IPS DF 6.9 (cell line): ENCODE data around the gene KLLN.
"Not testable (repeated sequence)": the region's sequence is repeated elsewhere in the genome, so short reads cannot be mapped to it uniquely, and the experiment has no call there.

Experiments
- DNase-seq: peaks from one replicate; pipeline ENCODE4 v3.0.0-alpha.2; 2013; ENCODE audit warnings: low read depth, low spot score
- H3K27ac ChIP-seq: one replicate; pipeline ENCODE4 v1.5.1; 2013; ENCODE audit warnings: low read length, control low read depth
- H3K27me3 ChIP-seq: 2 replicates; pipeline ENCODE4 v1.6.1; 2013; ENCODE audit warnings: mild to moderate bottlenecking, low read length; ENCODE audit not compliant: control insufficient read depth, insufficient read depth
- H3K36me3 ChIP-seq: 2 replicates; pipeline ENCODE4 v1.6.1; 2013; ENCODE audit warnings: low read length; ENCODE audit not compliant: control insufficient read depth, insufficient read depth
- H3K4me1 ChIP-seq: 2 replicates; pipeline ENCODE4 v1.6.1; 2013; ENCODE audit warnings: low read length; ENCODE audit not compliant: control insufficient read depth, insufficient read depth
- H3K4me3 ChIP-seq: 2 replicates; pipeline ENCODE4 v1.5.1; 2013; ENCODE audit warnings: mild to moderate bottlenecking, low read length
- H3K9me3 ChIP-seq: 2 replicates; pipeline ENCODE4 v1.6.1; 2013; ENCODE audit warnings: low read length, inconsistent platforms; ENCODE audit not compliant: control insufficient read depth, insufficient read depth
- WGBS: extraction: QIAGEN DNeasy Blood & Tissue Kit; methylation state at CpG from one replicate; pipeline ENCODE4 v1.1.7; 2013; ENCODE audit warnings: mixed read lengths, missing lambda C conversion rate; ENCODE audit not compliant: insufficient read length, insufficient coverage; 5-methylcytosine and 5-hydroxymethylcytosine counted together

The KLLN gene

DNA sequence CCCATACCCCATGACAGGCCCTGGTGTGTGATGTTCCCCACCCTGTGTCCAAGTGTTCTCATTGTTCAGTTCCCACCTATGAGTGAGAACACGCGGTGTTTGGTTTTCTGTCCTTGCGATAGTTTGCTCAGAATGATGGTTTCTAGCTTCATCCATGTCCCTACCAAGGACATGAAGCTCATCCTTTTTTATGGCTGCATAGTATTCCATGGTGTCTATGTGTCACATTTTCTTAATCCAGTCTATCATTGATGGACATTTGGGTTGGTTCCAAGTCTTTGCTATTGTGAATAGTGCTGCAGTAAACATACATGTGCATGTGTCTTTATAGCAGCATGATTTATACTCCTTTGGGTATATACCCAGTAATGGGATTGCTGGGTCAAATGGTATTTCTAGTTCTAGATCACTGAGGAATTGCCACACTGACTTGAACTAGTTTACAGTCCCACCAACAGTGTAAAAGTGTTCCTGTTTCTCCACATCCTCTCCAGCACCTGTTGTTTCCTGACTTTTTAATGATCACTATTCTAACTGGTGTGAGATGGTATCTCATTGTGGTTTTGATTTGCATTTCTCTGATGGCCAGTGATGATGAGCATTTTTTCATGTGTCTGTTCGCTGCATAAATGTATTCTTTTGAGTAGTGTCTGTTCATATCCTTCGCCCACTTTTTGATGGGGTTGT, 18.2 kb upstream of the KLLN start:
- not testable (repeated sequence) for H3K27ac ChIP-seq, H3K36me3 ChIP-seq, H3K9me3 ChIP-seq, DNase-seq, H3K27me3 ChIP-seq, H3K4me1 ChIP-seq, H3K4me3 ChIP-seq
- no CpG with 5 or more reads among the region's 5 CpGs for WGBS

DNA sequence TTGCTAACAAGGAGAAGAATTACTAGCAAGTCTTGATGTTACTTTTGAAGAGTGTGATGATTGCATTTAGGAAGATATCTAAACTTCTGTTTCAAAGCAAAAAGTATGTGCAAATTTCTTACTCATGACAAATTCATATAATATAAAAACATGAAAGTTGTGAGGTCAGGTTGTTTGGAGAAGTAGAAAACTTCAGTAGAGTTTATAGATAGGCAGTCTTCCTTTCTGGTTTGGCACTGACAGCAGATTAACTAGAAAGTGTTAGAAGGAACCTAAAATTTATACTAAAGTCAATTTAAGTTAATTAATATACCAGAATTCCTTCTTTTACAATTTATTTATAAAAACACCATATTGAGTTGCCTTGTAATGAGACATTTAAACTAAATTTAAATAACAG, 17.0 kb upstream of the KLLN start:
- no peak overlapping the region for H3K4me3 ChIP-seq
- no peak overlapping the region for H3K27ac ChIP-seq
- no peaks in the 10 kb centered on the region for H3K9me3 ChIP-seq
- H3K27me3 ChIP-seq = no peaks in the 10 kb centered on the region
- no peak for DNase-seq
- H3K4me1 ChIP-seq = no peaks in the 10 kb centered on the region
- no peaks in the 10 kb centered on the region for H3K36me3 ChIP-seq

DNA sequence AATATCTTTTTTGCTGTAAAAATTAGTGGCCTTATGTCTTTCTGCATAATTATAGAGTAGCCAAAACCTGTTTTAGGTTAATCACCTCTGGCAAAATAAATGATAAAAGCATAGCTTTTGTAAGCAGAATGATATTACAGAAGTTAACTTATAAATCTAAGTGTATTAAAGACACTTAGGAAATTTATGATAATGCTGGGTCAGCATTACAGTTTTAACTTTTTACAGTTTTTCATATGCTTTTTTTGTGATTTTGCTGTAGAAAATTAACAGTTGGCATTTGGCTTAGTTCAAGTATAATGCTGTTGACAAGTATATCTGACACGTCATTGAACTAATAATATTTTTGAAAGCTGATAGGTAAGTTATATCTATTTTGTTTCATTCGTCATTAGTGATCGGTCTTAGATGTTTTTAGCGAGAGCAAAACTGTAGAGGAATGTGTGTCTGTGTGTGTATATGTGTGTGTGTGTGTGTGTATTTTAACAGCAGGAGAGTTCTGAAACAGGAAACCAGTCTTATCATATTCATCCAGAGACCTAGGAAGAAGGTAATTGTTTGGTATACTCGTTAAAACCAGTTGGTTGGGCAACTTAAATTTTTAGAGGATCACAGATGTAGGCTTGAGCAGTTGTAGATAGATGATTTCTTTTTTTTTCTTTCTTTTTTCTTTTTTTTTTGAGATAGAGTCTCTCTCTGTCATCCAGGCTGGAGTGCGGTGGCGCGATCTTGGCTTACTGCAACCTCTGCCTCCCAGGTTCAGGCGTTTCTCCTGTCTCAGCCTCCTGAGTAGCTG, 15.5 kb upstream of the KLLN start:
- Histone ChIP-seq H3K4me1 (no peaks in the 10 kb centered on the region), H3K4me3 (no peak overlapping the region), H3K27me3 (no peaks in the 10 kb centered on the region), H3K27ac (no peak overlapping the region), H3K9me3 (no peaks in the 10 kb centered on the region), H3K36me3 (no peaks in the 10 kb centered on the region)
- no peak for DNase-seq
- no CpG with 5 or more reads among the region's 9 CpGs for WGBS

DNA sequence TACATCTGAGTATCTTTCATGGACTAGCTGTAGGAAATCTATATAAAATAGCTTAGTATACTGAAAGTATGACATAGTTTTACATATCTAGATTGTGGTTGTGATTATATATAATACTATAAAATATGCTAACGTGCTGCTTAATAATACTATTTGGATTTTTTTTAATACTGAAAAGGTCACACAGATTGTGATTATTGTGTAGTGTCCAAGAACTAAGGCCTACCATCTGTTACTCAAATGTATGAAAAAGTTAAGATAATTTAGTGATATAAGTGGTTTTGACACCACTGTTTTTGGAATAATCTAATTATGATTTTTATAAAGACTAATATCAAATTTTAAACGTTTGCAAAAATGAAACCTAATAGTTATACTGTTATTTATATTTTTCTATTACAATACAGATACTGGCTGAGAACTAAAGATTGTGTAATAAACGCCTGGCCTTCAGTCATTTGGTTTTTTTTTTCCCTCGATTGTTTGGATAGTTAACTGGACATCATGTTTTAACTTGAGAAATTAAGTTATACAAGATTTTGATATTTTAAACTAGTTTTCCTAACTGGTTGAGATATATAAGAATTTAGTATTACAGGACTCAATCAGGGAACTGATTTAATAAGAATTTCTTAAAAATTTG, 12.7 kb upstream of the KLLN start:
- H3K36me3 ChIP-seq = no peaks in the 10 kb centered on the region
- no peaks in the 10 kb centered on the region for H3K9me3 ChIP-seq
- H3K4me3 ChIP-seq = no peak overlapping the region
- DNase-seq = no peak
- no peak overlapping the region for H3K27ac ChIP-seq
- no peaks in the 10 kb centered on the region for H3K4me1 ChIP-seq
- no peaks in the 10 kb centered on the region for H3K27me3 ChIP-seq
- WGBS = no CpG with 5 or more reads among the region's 4 CpGs

DNA sequence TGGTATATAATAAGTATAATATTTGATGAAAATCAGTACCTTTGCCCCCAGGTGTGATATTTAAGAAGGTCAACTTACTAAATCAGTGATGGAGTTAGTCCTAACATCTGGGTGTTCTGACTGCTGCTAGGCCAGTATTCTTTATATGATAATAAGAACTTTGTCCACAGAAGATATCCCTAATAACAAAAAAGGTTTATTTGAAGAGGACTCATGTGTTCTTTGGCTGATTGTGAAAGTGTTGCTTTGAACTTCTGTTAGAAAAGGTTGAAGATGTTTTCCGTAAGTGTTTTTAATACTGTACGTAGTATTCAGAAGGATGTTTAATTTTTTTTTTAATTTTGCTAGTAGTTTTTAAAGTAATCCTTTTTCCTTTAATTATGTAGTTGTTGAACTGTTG, 10.3 kb upstream of the KLLN start:
- Histone ChIP-seq H3K27ac (no peak overlapping the region), H3K9me3 (no peaks in the 10 kb centered on the region), H3K4me1 (no peaks in the 10 kb centered on the region), H3K27me3 (no peaks in the 10 kb centered on the region), H3K4me3 (no peak overlapping the region), H3K36me3 (no peaks in the 10 kb centered on the region)
- 100% methylated on average over 2 of the region's 2 CpGs for WGBS
- DNase-seq = no peak

DNA sequence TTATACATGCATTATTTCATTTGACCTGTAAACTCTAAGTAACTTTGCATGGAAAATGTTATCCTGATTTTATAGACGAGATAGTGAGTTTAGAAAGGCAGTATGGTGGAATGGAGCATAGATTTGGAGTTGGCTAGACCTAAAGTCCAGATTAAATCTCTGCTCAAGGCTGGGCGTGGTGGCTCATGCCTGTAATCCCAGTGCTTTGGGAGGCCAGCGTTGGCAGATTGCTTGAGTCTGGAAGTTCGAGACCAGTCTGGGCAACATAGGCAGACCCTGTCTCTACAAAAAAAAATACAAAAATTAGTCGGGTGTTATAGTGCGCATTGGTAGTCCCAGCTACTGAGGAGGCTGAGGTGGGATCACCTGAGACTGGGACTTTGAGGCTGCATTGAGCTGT, 9.5 kb upstream of the KLLN start:
- DNase-seq = no peak
- no peaks in the 10 kb centered on the region for H3K4me1 ChIP-seq
- no peak overlapping the region for H3K4me3 ChIP-seq
- WGBS = no CpG with 5 or more reads among the region's 6 CpGs
- no peaks in the 10 kb centered on the region for H3K9me3 ChIP-seq
- H3K27me3 ChIP-seq = no peaks in the 10 kb centered on the region
- no peak overlapping the region for H3K27ac ChIP-seq
- no peaks in the 10 kb centered on the region for H3K36me3 ChIP-seq

DNA sequence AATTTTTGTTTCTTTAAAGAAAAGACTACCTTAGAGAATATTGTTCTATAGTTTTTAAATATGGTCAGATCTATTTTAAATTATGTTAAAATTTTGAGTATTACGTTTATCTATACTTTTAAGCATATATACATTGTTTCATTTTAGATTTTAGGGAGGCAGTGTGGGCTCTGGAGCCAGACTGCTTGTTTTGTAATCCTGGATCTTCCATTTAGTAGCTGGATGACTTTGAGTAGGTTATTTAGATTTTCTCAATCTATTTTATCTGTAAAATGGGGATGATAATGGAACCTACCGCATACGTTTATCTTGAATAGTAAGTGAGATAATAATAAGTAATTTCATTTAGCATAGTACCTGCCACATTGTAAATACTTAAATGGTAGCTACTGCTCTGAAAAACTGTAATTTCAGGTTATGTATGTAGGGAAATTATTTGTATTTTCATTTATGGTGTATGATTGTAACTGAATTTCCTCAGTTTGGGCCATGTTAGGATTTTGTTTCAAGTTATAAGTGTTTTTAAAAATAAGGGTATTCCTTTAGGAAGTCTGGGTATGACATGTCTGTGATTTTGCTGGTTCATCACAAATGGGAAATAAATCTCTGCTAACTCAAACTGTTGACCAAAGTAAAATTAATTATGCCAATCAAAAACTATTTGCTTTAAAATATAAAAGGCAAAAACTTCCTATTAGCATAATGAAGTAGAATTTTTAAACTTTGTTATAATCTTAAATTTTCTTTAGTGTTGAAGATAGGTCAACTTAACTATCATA, 6.6 kb upstream of the KLLN start:
- WGBS = no CpG with 5 or more reads among the region's 3 CpGs
- DNase-seq = no peak
- Histone ChIP-seq H3K4me3 (no peak overlapping the region), H3K9me3 (no peaks in the 10 kb centered on the region), H3K27me3 (no peaks in the 10 kb centered on the region), H3K36me3 (no peaks in the 10 kb centered on the region), H3K27ac (no peak overlapping the region), H3K4me1 (no peaks in the 10 kb centered on the region)

DNA sequence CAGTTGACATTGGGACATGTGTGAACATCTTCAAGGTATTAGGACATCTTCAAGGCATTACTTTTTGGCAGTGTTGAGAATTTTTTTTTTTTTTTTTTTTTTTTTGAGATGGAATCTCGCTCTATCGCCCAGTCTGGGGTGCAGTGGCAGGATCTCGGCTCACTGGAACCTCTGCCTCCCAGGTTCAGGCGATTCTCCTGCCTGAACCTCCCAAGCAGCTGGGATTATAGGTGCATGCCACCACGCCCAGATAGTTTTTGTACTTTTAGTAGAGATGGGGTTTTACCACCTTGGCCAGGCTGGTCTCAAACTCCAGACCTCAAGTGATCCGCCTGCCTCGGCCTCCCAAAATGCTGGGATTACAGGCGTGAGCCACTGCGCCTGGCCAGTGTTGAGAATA, 5.8 kb upstream of the KLLN start:
- H3K36me3 ChIP-seq, H3K27me3 ChIP-seq, DNase-seq, H3K9me3 ChIP-seq, H3K27ac ChIP-seq, H3K4me1 ChIP-seq, H3K4me3 ChIP-seq: not testable (repeated sequence)
- WGBS = no CpG with 5 or more reads among the region's 9 CpGs

DNA sequence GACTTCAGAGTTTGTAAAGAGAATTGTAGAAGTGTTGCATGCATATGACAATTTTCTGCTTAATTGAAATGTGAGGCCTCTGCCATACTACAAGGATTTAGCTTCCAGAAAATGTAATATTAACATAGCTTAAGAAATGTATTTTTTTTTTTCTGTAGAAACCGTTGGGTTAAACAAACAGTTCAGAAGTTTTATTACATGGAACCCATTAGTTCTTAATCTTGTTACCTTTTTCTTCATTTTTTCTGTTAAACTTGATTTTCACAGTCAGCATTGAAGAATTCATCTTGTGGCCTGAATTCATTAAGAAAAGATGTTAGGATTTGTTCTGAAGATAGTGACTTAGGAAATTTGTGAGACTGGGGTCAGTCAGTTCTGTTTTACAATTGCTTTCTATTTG, 4.9 kb upstream of the KLLN start:
- Histone ChIP-seq H3K4me3 (no peak overlapping the region), H3K27me3 (no peaks in the 10 kb centered on the region), H3K27ac (no peak overlapping the region), H3K4me1 (no peaks in the 10 kb centered on the region), H3K9me3 (no peaks in the 10 kb centered on the region), H3K36me3 (no peaks in the 10 kb centered on the region)
- WGBS = no CpG with 5 or more reads among the region's 1 CpG
- no peak for DNase-seq

DNA sequence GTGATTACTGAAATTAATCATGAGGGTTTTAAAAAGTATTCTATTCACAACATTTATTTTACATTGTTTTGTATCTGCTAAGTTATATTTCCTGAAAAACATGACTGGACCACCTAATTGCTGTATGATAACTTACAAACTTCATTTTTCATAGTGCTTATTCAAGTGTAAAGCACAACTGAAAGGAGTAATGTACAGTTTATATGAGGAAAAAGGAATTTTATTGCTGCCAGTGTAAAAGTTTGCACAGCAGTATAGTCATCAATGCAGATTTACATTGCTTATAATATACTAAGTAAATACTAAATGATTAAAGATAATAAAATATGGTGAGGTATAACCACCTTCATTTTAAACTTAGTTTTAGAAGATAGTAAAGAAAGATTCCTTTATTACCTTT, 4.1 kb upstream of the KLLN start:
- Histone ChIP-seq H3K4me1 (no peaks in the 10 kb centered on the region), H3K36me3 (no peaks in the 10 kb centered on the region), H3K4me3 (no peak overlapping the region), H3K27ac (no peak overlapping the region), H3K9me3 (no peaks in the 10 kb centered on the region), H3K27me3 (no peaks in the 10 kb centered on the region)
- no peak for DNase-seq
